GM12878 (cell line): ENCODE data around the gene IVD. TPM values are rescaled to one million over a fixed set of nuclear protein-coding genes. Genes with fewer than 3 reads are reported as not detected.

Experiments used
- ATAC-seq: fragments of 200-7000 bp; cut with Tn5 transposase; 3 replicates; pipeline ENCODE4 v1.9.1; 2020; ENCODE audit warnings: mild to moderate bottlenecking, moderate library complexity
- BruUV-seq: library from RNA; stranded (reverse); fragments of 400-500 nt; replicated peaks from 2 replicates; lab custom pipeline; 2021; lab: Mats Ljungman, UMichigan
- CTCF ChIA-PET: fragments of 300-600 bp; sonication (Branson Sonifier 250); formaldehyde crosslinking; extraction: SDS; loops from one replicate; lab custom pipeline; 2021; ENCODE audit warnings: inconsistent platforms; lab: Yijun Ruan, JAX
- POLR2A ChIA-PET: fragments of 350-600 bp; formaldehyde crosslinking; extraction: SDS; loops from one replicate; lab custom pipeline; 2021; ENCODE audit warnings: inconsistent platforms; lab: Charles Lee
- RAD21 ChIA-PET: fragments of 300-600 bp; sonication (Branson Sonifier 250); formaldehyde crosslinking; loops from one replicate; lab custom pipeline; 2023; ENCODE audit warnings: antibody characterized with exemption; ENCODE audit not compliant: unreplicated experiment; lab: Charles Lee
- SMC1A ChIA-PET: fragments of 300-600 bp; sonication (Branson Sonifier 250); formaldehyde crosslinking; loops from one replicate; lab custom pipeline; 2023; ENCODE audit not compliant: unreplicated experiment, uncharacterized antibody; lab: Charles Lee
- DNase-seq: peaks from one replicate; pipeline ENCODE4 v3.0.0-alpha.2; 2011; ENCODE audit warnings: low read depth, low spot score
- FAIRE-seq: peaks from 3 replicates; lab custom pipeline; 2011; peaks lifted over from hg19 to GRCh38; lab: Jason Lieb, UNC
- H2AFZ ChIP-seq: 2 replicates; pipeline ENCODE4 v1.6.0; 2011; ENCODE audit warnings: low read depth, low read length, control low read depth; ENCODE audit not compliant: control insufficient read depth
- H3K27ac ChIP-seq: 2 replicates; pipeline ENCODE4 v1.5.1; 2011; ENCODE audit warnings: control low read depth; ENCODE audit not compliant: control insufficient read depth, insufficient read depth
- H3K27me3 ChIP-seq, 2 experiments: replicated peaks in 1 of 2; 2 replicates each; pipeline versions ENCODE4 v1.6.0 to v1.6.1; 2011; ENCODE audit warnings: low read length in 1 of 2; ENCODE audit not compliant: control insufficient read depth in 2 of 2, insufficient read depth in 2 of 2
- H3K36me3 ChIP-seq, 2 experiments: 2 replicates each; pipeline ENCODE4 v1.5.1; 2011; ENCODE audit warnings: low read length in 1 of 2; ENCODE audit not compliant: control insufficient read depth in 2 of 2, insufficient read depth in 2 of 2
- H3K4me1 ChIP-seq: 2 replicates; pipeline ENCODE4 v1.6.1; 2011; ENCODE audit warnings: mild to moderate bottlenecking, low read length, moderate library complexity, mixed read lengths; ENCODE audit not compliant: control insufficient read depth, insufficient read depth
- H3K4me2 ChIP-seq: 2 replicates; pipeline ENCODE4 v1.6.0; 2011; ENCODE audit warnings: control low read depth; ENCODE audit not compliant: control insufficient read depth, insufficient read depth
- H3K4me3 ChIP-seq: fragments of 200-600 bp; sonication (generic); 2 replicates; pipeline ENCODE4 v1.5.1; 2016
- H3K79me2 ChIP-seq: 2 replicates; pipeline ENCODE4 v1.6.0; 2011; ENCODE audit warnings: low read length; ENCODE audit not compliant: control insufficient read depth, insufficient read depth
- H3K9ac ChIP-seq: 2 replicates; pipeline ENCODE4 v1.8.0; 2011; ENCODE audit warnings: low read length, control low read depth, mixed read lengths; ENCODE audit not compliant: control insufficient read depth, insufficient read depth
- H3K9me3 ChIP-seq: replicated peaks from 3 replicates; pipeline ENCODE4 v1.5.1; 2011; ENCODE audit warnings: mild to moderate bottlenecking, low read length; ENCODE audit not compliant: control insufficient read depth, insufficient read depth
- H4K20me1 ChIP-seq: 2 replicates; pipeline ENCODE4 v1.6.0; 2011; ENCODE audit not compliant: control insufficient read depth, insufficient read depth
- CEBPZ ChIP-seq: fragments of 150-350 bp; IDR thresholded peaks from 2 replicates; pipeline ENCODE4 v1.6.1; 2016; ENCODE audit warnings: low read depth, low read length
- CHD1 ChIP-seq: IDR thresholded peaks from 2 replicates; pipeline ENCODE4 v1.6.1; 2012; ENCODE audit warnings: low read depth, low read length, improper control_type of control experiment
- DPF2 ChIP-seq: fragments of 450-650 bp; IDR thresholded peaks from 2 replicates; pipeline ENCODE4 v1.6.1; 2017; ENCODE audit warnings: mild to moderate bottlenecking
- POLR2AphosphoS5 ChIP-seq: IDR thresholded peaks from 2 replicates; pipeline ENCODE4 v1.6.1; 2011; ENCODE audit warnings: mild to moderate bottlenecking, low read length, inconsistent platforms
- TBL1XR1 ChIP-seq: IDR thresholded peaks from 2 replicates; pipeline ENCODE4 v1.6.1; 2012; ENCODE audit warnings: low read depth, low read length, improper control_type of control experiment
- ZNF24 ChIP-seq: fragments of 450-650 bp; IDR thresholded peaks from 2 replicates; pipeline ENCODE4 v1.6.1; 2017; ENCODE audit warnings: antibody characterized with exemption, mild to moderate bottlenecking
- WGBS: methylation state at CpG from one replicate; pipeline ENCODE4 v1.1.6; 2016; ENCODE audit warnings: low lambda C conversion rate; ENCODE audit not compliant: insufficient replicate concordance, insufficient coverage; ENCODE audit errors: missing lambda C conversion rate; 5-methylcytosine and 5-hydroxymethylcytosine counted together
- in situ Hi-C: fragments of 300-500 bp; cut with MboI; formaldehyde crosslinking; loops from 9 replicates; pipeline ENCODE4 v1.14.3; 2018; ENCODE audit warnings: mixed read lengths
- intact Hi-C: fragments of 100-400 bp; cut with micrococcal nuclease; formaldehyde crosslinking; loops from one replicate; pipeline ENCODE4 v1.14.2; 2022; ENCODE audit not compliant: unreplicated experiment
- polyA plus RNA-seq, 11 experiments: library from polyadenylated mRNA; depleted of rRNA in 4 of 11; unstranded in 6 of 11; stranded (reverse) in 5 of 11; fragments of >200 nt; fragmentation: Nextera tagmentation in 4 of 11; fragmentation: Illumina TruSeq in 1 of 11; extraction: Ambion mirVana in 4 of 11; extraction: Trizol in 1 of 11; gene quantifications; 1 replicate in 1 of 11; 2 replicates in 10 of 11; pipeline versions ENCODE4 v1.2.1 to v1.2.3, GENCODE V29; 2011 to 2016; ENCODE audit warnings: inconsistent platforms in 2 of 11, missing spikeins in 2 of 11, low read depth in 1 of 11
- total RNA-seq, 4 experiments: library from RNA; depleted of rRNA in 3 of 4; stranded (reverse); fragments of >200 nt in 3 of 4; fragmentation: Illumina TruSeq in 1 of 4; extraction: Trizol in 1 of 4; gene quantifications; 2 replicates each; pipeline versions ENCODE4 v1.2.1 to v1.2.3, GENCODE V29; 2013 to 2021

The IVD gene
- total and polyA plus RNA-seq, 10 of the 15 experiments (the other 5 are each of a cell fraction or from before 2014, with no cell fraction given), result 5.3 to 59.8 (median 45.7) TPM

DNA sequence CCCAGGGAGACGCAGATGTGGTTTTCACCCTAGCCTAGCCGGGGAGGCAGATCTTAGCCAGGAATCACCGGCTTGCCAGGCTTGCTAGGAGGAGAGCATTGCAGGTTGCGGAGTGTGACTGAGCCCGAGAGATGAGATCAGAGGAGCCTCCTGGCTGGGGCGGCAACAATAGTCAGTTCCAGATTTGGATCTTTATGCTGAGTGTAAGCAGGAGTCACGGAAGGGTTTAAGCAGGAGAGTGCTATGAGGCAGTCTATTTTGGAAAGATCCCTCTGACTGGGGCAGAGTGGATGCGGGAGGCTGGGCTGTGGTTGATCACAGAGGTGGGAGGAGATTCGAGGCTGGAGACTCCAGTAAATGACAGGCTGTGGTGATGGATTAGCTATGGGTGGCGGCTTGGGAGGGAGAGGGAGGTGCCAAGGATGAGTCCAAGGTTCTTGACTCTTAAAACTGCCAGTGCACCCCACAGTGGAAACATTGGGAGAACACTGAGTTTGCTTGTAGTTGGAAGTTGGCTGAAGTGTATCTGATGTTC is 24.7 kb downstream of the IVD start (continued):
- TF ChIP-seq ZNF24, result no peak
- no peak for TF ChIP-seq POLR2AphosphoS5

GRCh38 chr15:40435023-40435709 is 29.6 kb downstream of the IVD start:
- Histone ChIP-seq H3K27ac (no peak overlapping the region), H3K36me3 (no peaks in the 10 kb centered on the region), H3K9me3 (no peaks in the 10 kb centered on the region), H2AFZ (no peak overlapping the region), H3K4me2 (no peak overlapping the region), H3K79me2 (no peaks in the 10 kb centered on the region), H3K9ac (no peak overlapping the region), H4K20me1 (no peaks in the 10 kb centered on the region), H3K4me1 (peaks cover 12% of the 10 kb centered on the region), H3K4me3 (no peak overlapping the region), H3K27me3 (peaks cover 16 to 36% of the 10 kb centered on the region in 2 experiments)
- FAIRE-seq, result no peak
- intact Hi-C loops, result no loop called here
- no peak for TF ChIP-seq CEBPZ
- no peak for TF ChIP-seq DPF2
- TF ChIP-seq CHD1, result no peak
- TF ChIP-seq TBL1XR1, result no peak
- DNase-seq, result no peak
- no peak for ATAC-seq
- WGBS, result 38% methylated on average over 20 of the region's 20 CpGs
- ChIA-PET POLR2A (no interaction called here), CTCF (interaction anchor here (0.5 to 0.9 kb wide), 3 partner anchors 62 to 314 kb away, joined by 3 to 5 read pairs (median 3); no protein-coding TSS in a partner anchor), SMC1A (no interaction called here), RAD21 (no interaction called here)
- in situ Hi-C loops, result no loop called here
- BruUV-seq, result no TSS peak
